GM21529 (cell line): ENCODE results near the gene ATG7.
"Not testable (repeated sequence)": the region's sequence is repeated elsewhere in the genome, so short reads cannot be mapped to it uniquely, and the experiment has no call there.

Experiments used
- ATAC-seq: cut with Tn5 transposase; IDR thresholded peaks from one replicate; pipeline ENCODE4 v1.9.1; 2021; ENCODE audit not compliant: unreplicated experiment

Gene ATG7

DNA sequence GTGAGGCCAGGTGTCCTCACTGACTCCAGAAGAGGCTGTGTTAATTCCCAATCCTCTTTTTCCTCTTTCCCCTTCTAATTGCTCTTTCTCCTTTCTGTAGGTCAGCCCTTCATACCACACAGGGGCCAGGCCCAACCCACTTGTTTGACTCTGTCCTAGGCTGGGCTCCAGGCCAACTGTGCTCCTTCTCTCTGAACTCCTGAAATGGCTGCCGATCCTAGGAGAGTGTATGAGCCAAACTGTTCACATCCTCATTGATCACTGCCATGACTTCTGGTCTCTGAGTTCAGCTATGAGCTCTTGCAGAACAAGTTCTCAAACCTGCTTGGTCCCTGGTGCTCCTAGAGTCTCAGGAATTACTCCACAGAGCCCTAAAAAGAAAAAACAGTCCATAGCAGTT, 226.4 kb downstream of the ATG7 start:
- no peak for ATAC-seq

DNA sequence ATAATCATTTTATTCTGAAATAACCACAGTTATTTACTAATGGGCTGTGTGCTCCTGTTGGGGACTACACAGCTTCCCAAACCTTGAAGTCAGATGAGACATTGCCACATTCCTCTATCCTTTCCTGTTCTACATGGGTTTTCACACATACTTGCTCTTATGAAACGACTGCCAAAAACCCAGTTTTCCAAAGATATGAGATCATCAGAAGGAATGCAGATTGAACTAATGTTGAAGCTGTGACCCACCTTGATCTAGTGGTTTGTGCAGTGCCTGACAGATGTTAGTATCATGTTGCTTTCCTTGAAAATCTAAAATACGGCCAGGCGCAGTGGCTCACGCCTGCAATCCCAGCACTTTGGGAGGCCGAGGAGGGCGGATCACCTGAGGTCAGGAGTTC, 226.9 kb downstream of the ATG7 start:
- no peak for ATAC-seq

DNA sequence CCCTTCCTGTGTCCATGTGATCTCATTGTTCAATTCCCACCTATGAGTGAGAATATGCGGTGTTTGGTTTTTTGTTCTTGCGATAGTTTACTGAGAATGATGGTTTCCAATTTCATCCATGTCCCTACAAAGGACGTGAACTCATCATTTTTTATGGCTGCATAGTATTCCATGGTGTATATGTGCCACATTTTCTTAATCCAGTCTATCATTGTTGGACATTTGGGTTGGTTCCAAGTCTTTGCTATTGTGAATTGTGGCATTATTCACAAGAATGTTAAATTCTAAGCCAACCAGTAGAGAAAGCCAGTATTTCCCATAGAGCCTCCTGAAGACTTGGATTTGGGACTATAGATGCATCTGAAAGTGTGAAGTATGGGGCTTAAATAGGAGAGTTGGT, 230.2 kb downstream of the ATG7 start:
- not testable (repeated sequence) for ATAC-seq

DNA sequence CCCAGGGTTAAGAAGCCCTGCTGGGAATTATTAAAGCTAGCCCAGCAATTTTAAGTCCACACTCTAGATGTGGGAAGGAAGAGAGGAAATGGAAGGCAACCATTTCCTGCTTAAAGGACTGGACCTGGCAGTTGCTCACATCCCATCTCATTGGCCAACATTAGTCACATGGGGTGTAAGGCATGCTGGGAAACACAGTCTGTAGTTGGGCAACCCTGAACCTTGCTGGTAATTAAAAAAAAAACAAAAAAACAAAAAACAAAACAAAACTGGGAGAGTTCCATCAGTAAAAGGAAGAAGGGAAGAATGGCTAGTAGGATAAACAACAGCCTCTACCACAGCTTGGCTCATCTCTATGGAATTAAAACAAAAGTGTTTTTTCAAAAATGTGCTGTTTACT, 235.5 kb downstream of the ATG7 start:
- no peak for ATAC-seq

DNA sequence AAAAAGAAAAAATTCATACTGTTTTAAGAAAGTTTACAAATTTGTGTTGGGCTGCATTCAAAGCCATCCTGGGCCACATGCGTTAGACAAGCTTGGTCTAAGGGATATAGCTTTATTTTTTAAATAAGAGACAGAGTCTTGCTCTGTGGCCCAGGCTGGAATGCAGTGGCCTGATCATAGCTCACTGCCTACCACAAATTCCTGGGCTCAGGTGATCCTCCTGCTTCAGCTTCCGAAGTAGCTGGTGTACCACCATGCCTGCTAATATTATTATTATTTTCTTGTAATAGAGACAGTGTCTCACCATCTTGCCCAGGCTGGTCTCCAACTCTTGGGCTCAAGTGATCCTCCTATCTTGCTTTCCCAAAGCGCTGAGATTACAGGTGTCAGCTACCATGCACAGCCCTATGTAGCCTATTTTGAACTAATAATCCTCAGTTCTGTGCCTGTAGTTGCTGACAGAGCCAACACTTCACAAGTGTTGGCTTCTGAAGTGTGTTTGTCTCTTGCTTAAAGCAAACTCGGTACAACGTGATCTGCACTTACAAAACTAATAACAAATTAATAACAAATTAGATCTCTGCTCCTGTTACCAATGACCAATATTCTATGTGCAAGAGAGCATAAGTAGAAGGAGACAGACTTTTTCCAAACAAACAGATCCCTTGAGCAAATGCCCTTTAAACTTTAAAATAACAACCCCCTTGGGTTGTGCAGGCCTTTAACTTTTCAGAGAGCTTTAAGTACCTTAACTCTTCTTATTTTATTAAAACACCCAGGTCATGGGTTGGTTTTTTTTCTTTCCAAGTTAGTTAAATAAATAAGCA, 236.4 kb downstream of the ATG7 start:
- no peak for ATAC-seq

DNA sequence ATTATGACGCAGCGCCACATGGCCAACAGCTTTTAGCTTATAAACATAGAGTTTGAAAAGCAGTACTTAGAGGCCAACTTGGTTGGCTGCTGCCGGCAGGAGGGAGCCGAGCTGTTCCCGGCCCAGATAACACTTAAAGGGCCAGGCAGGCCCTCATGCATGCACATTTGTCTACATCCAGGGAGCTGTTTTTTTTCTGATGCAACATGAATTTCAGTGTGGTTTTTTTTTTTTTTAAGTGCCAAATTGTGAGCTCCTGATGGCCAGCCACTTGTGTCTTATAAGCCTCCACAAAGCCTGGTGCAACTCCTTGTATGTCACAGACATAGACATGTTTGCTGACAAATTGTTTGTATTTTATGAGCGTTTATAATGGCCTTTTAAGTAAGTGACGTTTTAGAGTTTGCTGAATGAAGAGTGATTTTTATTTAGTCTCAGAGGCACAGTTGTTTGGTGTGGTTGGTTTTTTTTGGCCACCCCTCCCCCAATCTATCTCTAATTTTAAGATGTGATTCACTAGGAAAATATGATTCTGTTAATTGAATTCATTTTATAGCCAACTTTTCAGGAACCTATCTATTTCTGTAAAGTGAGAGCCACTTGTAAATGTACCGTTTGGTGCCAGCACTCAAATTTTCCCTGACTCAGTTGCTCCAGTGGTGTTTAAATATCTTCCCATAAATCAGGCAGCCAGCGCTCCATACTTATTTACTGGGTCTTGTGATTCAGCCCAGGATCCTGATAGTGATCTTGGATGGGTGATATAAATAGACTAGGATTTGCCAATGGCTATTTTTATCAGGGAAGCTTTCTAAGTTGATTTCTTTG, 237.2 kb downstream of the ATG7 start:
- no peak for ATAC-seq

DNA sequence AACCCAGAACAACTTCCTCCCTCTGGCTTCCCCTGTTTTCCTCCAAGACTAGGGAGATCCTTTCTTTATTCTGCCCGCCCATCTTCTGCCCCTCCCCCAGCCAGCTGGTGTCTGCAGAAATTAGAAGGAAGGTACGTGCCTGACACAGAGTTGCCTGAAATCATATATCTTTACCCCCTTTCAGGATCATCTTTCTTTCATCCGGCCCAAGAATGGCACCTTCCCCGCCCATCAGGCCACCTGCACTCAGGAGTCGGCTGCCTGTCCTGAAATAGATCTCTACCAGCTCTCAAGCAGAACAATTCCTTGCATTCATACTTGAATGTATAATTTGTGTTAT, 237.8 kb downstream of the ATG7 start:
- ATAC-seq: no peak

DNA sequence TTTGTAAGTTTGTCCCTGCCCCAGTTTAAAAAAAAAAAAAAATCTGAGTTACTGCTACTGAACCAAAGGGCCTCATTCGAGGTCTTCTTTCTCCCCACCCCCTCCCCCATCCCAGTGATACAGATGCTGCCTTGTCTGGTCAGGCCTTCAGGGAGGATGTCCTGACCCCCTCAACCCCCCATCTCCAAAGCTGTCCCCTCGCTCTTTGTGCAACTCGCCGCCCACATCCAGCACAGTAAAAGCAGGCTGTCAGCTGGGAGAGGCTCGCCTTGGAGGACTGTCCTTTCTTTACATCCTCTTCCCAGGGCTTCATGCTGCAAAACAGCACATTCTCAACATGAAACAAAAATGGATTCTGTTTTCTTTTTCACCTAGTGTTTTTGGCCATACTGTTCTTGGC, 238.2 kb downstream of the ATG7 start:
- no peak for ATAC-seq

DNA sequence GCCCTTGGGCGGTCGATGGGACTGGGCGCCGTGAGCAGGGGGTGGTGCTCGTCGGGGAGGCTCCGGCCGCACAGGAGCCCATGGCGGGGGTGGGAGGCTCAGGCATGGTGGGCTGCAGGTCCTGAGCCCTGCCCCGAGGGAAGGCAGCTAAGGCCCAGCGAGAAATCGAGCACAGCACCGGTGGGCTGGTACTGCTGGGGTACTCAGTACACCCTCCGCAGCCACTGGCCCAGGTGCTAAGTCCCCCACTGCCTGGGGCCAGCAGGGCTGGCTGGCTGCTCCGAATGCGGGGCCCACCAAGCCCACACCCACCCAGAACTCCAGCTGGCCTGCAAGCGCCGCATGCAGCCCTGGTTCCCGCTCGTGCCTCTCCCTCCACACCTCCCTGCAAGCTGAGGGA, 239.4 kb downstream of the ATG7 start:
- ATAC-seq: not testable (repeated sequence)

DNA sequence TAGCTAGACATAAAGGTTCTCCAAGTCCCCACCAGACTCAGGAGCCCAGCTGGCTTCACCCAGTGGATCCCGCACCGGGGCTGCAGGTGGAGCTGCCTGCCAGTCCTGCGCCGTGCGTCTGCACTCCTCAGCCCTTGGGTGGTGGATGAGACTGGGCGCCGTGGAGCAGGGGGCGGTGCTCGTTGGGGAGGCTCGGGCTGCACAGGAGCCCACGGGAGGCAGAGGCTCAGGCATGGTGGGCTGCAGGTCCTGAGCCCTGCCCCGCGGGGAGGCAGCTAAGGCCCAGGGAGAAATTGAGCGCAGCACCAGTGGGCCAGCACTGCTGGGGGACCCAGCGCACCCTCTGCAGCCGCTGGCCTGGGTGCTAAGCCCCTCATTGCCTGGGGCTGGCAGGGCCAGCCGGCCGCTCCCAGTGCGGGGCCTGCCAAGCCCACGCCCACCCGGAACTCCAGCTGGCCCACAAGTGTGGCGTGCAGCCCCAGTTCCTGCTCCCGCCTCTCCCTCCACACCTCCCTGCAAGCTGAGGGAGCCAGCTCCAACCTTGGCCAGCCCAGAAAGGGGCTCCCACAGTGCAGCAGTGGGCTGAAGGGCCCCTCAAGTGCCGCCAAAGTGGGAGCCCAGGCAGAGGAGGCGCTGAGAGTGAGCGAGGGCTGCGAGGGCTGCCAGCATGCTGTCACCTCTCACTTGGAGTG, 241.1 kb downstream of the ATG7 start:
- ATAC-seq: not testable (repeated sequence)

DNA sequence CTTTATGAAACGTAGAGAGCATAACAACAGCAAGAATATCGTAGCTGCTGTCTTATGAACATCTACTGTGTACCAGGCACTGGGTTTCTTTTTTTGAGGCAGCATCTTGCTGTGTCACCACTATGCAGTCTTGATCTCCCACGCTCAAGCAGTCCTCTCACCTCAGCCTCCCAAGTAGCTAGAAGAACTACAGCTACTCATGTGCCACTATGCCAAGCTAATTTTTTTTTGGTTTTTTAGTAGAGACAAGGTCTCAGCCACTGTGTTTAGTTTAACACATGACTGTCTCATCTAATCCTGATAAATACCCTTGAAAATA, 241.6 kb downstream of the ATG7 start:
- no peak for ATAC-seq

DNA sequence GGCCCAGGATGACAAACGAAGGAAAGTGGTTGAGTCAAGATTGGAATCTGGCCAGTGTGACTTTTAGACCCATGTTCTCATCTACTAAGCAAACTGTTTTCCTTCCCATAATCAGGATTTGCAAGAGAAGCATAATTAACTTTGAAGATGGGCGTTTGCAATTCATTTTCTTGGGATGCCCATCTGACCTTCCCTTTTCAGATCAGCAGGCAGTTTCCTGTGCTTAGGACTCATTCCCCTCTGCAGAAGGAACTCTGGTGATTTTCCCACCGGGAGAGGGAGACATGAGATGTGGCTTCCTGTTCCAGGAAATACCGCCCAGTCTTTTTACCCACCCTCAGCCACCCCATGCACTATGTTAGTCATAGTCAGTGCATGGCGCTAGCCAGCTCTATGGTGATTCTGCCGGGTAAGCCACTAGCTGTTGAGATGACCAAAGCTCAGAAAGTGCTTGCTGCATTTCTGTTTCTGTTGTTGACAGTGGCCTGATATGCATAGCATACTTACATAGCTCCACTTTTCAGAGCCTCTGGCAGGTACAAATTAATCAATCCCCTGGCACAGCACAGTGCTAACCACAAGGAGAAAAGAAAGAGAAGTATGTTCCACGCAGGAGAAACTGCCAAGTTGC, 242.1 kb downstream of the ATG7 start:
- no peak for ATAC-seq

DNA sequence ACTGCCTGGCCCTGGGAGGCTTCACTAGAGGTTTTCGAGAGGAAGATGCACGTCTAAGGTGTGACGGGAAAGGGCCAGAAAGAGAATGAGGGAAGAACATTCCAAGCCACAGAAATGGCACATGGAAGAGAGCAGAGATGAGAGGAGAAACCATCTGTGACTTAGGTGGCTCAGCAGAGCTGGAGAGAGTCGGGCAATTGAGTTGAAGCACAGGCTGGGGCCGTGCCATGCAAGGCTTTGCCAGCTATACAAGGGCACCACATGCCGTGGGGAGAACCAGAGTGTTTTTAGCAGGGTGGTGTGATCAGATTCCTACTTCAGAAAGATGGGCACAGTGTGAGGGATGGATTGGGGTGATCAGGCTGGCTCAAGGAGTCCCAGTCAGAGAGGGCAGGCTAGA, 245.4 kb downstream of the ATG7 start:
- ATAC-seq: no peak

DNA sequence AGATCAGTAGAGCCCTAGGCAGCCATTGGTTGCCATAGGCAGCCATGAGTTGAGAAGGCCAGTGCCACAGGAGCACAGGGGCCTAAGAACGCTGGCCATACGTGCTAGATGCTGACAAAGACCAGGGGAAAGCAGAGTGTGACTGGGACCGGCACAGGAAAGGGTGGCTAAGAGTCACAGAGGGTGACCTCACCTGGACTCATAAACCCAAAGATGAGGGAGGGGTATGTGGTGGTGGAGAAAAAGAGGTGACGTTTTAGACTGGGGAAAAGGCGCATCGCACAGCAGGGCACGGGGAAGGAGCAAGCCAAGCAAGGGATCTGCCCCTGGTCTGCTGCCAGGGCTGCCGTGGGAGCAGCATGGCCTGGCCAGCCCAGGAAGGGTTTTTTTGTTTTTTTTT, 249.0 kb downstream of the ATG7 start:
- no peak for ATAC-seq

DNA sequence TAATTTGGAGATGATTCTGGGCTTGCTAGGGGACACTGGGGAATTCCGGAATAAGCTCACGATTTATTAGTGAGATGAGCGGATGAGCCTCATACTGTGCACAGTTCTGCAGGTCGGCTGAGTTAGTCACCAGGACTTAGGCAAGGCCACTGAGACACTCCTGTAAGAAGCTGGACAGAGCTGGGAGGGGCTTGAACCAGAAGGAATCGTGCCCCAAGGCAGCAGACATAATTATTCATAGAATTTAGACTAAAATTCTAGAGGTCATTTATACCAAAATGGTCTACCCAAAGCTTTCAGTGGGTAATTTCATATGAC, 250.2 kb downstream of the ATG7 start:
- no peak for ATAC-seq

DNA sequence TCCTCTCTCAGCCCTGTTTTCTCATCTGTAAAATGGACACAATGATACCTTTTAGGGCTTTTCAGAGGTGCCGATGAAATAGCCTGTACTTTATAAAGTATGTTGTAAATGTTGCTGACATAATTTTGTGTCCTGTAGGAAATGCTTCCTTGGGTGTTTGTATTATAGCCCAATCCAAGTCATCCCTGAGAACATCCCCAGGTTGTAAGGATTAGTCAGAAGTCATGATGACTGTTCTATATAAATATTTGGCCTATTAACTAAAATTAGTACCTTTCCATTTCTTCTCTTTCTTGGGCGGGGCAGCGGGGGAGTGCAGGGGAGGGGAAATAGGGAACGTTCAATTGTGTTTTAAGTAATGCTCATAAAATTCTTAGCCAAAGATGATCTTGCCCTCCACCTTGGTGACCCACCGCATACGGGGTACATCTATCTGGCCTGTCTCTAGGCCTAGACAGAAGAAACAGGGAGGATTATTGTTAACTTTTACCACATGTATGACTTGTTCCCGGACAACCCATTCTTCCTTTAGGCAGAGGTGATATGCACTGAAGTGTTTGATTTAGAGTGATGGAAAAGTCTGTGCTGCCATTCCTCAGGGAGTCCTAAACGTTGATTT, 250.9 kb downstream of the ATG7 start:
- ATAC-seq: no peak

DNA sequence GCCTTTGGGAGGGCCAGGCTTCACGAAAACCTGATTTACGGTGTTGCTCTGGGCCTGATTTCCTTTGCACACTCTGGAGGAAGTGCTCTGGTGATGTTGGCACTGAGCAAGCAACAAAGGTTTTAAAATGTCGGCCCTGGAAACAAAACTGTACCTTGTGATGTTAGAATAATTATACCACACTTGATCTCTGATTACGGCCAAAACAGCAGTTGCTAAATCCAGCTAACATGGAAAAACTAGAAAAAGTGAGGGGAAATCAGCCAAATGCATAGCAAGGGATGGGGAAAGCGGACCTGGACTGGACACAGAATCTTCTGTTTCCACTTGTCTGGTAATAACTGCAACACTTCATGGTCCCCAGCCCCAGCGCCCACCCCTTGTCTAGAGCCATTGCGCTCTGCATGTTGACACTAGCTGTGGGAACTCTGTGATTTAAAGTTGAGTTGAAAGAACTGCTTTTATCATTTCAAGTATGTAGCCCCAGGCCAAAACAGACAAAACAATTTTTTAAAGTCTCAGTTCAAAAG, 251.4 kb downstream of the ATG7 start:
- no peak for ATAC-seq

DNA sequence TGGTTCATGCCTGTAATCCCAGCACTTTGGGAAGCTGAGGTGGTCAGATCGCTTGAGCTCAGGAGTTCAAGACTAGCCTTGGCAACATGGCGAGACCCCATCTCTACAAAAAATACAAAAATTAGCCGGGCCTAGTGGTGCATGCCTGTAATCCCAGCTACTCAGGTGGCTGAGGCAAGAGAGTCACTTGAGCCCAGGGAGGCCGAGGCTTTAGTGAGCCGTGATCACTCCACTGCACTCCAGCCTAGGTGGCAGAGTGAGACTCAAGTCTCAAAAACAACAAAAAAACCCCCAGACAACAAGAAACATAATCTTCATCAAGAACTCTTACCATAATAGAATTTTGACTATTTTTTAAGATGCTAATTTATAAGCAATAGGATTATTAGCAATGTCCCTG, 253.9 kb downstream of the ATG7 start:
- ATAC-seq: not testable (repeated sequence)

DNA sequence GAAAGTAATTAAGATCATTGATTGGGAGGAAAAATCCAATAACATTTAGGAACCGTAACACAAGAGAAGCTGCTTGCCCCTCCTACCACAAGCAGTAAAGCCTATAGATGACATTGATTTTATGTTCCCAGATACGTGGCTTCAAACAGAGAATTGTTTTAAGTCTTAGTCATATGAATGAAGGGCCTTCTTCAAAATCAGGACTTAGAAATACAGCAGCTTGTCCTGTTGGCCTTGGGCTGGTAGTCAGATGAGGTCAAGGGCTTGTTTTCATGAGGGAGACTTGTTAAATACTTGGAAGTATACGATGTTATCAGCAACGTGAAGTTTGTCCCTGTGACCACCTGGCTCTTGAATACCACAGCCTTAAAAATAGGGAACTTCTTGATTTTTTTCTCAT, 257.1 kb downstream of the ATG7 start:
- ATAC-seq: no peak

DNA sequence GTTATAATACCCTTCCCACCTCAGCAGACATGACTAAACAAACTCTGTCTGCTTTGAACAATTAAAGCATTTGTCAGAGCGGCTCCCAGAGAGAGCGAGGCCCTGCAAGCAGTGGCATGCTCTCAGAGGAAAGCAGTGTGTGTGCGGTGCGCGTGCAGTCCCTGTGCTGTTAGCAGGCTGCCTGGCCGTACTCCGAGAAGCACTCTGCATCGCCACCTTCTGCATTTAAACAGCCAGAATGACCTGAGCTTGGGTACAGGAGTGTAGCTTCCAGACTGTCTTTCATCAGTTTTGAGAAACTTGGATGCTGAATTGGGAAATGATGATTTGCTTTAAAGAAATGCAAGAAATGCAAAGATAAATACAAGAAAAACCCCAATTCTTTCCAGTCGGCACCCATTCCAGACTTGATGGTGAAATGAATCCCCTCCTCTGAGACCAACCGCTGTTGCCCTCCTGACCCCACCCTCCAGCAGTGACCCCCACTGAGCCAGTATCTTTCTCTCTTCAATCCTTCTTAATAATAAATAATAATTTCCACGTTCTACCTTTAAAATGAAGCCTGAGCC, 258.0 kb downstream of the ATG7 start:
- ATAC-seq: no peak

DNA sequence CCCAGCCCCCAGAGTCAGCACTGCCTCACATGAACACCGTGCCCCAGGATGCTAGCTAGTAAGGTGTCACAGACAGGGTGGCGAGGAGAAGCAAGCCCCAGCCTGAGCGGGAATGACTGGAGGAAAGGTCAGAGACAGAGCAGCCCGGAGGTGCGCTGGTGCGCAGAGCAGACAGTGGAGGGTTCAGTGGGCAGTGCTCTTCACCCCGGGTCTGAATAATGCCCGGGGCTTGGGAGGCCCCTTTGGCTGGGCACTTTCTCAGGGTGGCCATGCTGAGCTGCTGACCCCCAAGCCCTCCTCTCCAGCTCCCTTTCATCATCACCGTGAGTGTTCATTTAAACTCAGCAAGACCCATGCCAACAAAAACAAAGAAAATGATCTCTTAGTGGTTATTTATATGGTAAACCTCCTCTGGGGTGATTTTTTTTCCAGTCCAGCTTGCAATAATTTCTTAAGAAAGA, 260.8 kb downstream of the ATG7 start:
- no peak for ATAC-seq
